WTC11 (cell line): ENCODE data around the gene EXOC4. TPM values are rescaled to one million over a fixed set of nuclear protein-coding genes. Genes with fewer than 3 reads are reported as not detected.

Source experiments
- ATAC-seq: fragments of 200-7000 bp; cut with Tn5 transposase; 2 replicates; pipeline ENCODE4 v1.10.0; 2021; ENCODE audit warnings: mild to moderate bottlenecking, moderate library complexity
- CTCF ChIA-PET: fragments of 300-600 bp; sonication (Branson Sonifier 250); formaldehyde crosslinking; loops from one replicate; lab custom pipeline; 2021; ENCODE audit warnings: antibody characterized with exemption; lab: Charles Lee
- POLR2A ChIA-PET: fragments of 350-600 bp; sonication (Branson Sonifier 250); formaldehyde crosslinking; loops from one replicate; lab custom pipeline; 2021; ENCODE audit warnings: antibody characterized with exemption; lab: Charles Lee
- DNase-seq: peaks from one replicate; pipeline ENCODE4 v3.0.0; 2021; ENCODE audit warnings: low spot score
- H3K27ac Mint-ChIP-seq: 2 replicates; pipeline ENCODE4 v1.8.0; 2021; ENCODE audit warnings: mixed read lengths
- H3K27me3 Mint-ChIP-seq: 2 replicates; pipeline ENCODE4 v1.8.0; 2021; ENCODE audit warnings: low read depth, mild to moderate bottlenecking, moderate library complexity, mixed read lengths
- H3K36me3 Mint-ChIP-seq: 2 replicates; pipeline ENCODE4 v1.8.0; 2021; ENCODE audit warnings: mixed read lengths
- H3K4me1 Mint-ChIP-seq: 2 replicates; pipeline ENCODE4 v1.8.0; 2022; ENCODE audit warnings: mixed read lengths
- H3K4me3 Mint-ChIP-seq: 2 replicates; pipeline ENCODE4 v1.8.0; 2021; ENCODE audit warnings: mild to moderate bottlenecking, moderate library complexity, mixed read lengths
- H3K9me3 Mint-ChIP-seq: 2 replicates; pipeline ENCODE4 v1.8.0; 2021; ENCODE audit warnings: mixed read lengths
- CBFB ChIP-seq: sonication (generic); formaldehyde crosslinking; IDR thresholded peaks from 2 replicates; pipeline ENCODE4 v1.8.1; 2022; ENCODE audit warnings: mild to moderate bottlenecking, low read depth, missing genetic modification reagents
- CREB1 ChIP-seq: sonication (generic); formaldehyde crosslinking; IDR thresholded peaks from 2 replicates; pipeline ENCODE4 v1.8.0; 2023; ENCODE audit warnings: mild to moderate bottlenecking, missing genetic modification reagents
- CREM ChIP-seq: sonication (generic); formaldehyde crosslinking; IDR thresholded peaks from 2 replicates; pipeline ENCODE4 v1.8.1; 2022; ENCODE audit warnings: mild to moderate bottlenecking, missing genetic modification reagents, moderate library complexity
- ELF4 ChIP-seq: sonication (generic); formaldehyde crosslinking; IDR thresholded peaks from 2 replicates; pipeline ENCODE4 v1.8.1; 2022; ENCODE audit warnings: low read depth, mild to moderate bottlenecking, moderate library complexity, missing genetic modification reagents
- NFATC4 ChIP-seq: fragments of 250-450 bp; sonication (Bioruptor Pico); IDR thresholded peaks from 2 replicates; pipeline ENCODE4 v1.9.0; 2021; ENCODE audit warnings: mild to moderate bottlenecking
- NR2C2 ChIP-seq: sonication (generic); formaldehyde crosslinking; IDR thresholded peaks from 2 replicates; pipeline ENCODE4 v1.8.0; 2022; ENCODE audit warnings: mild to moderate bottlenecking, missing genetic modification reagents
- SMAD3 ChIP-seq: sonication (generic); formaldehyde crosslinking; IDR thresholded peaks from 2 replicates; pipeline ENCODE4 v1.8.0; 2022; ENCODE audit warnings: missing genetic modification reagents, mild to moderate bottlenecking, borderline replicate concordance
- SMAD4 ChIP-seq: sonication (generic); formaldehyde crosslinking; IDR thresholded peaks from 2 replicates; pipeline ENCODE4 v1.8.0; 2022; ENCODE audit warnings: mild to moderate bottlenecking, missing genetic modification reagents
- SP1 ChIP-seq: sonication (generic); formaldehyde crosslinking; conservative IDR thresholded peaks from 2 replicates; pipeline ENCODE4 v1.8.1; 2022; ENCODE audit warnings: missing genetic modification reagents
- TEAD1 ChIP-seq: sonication (generic); formaldehyde crosslinking; IDR thresholded peaks from 2 replicates; pipeline ENCODE4 v1.8.0; 2022; ENCODE audit warnings: mild to moderate bottlenecking, missing genetic modification reagents
- TEAD4 ChIP-seq: sonication (generic); formaldehyde crosslinking; IDR thresholded peaks from 2 replicates; pipeline ENCODE4 v1.8.0; 2022; ENCODE audit warnings: mild to moderate bottlenecking, missing genetic modification reagents
- ZBTB21 ChIP-seq: sonication (generic); formaldehyde crosslinking; IDR thresholded peaks from 2 replicates; pipeline ENCODE4 v1.8.1; 2023; ENCODE audit warnings: mild to moderate bottlenecking, missing genetic modification reagents, borderline replicate concordance
- ZNF219 ChIP-seq: sonication (generic); formaldehyde crosslinking; IDR thresholded peaks from 2 replicates; pipeline ENCODE4 v1.8.0; 2023; ENCODE audit warnings: missing genetic modification reagents, mild to moderate bottlenecking, borderline replicate concordance
- total RNA-seq: library from RNA; stranded (reverse); gene quantifications from 3 replicates; pipeline ENCODE4 v1.2.3, GENCODE V29; 2021
- TF ChIP-seq, protein P1 (sequence below): sonication (generic); formaldehyde crosslinking; IDR thresholded peaks from 2 replicates; pipeline ENCODE4 v1.8.0; 2023; ENCODE audit warnings: missing genetic modification reagents, mild to moderate bottlenecking, borderline replicate concordance
- TF ChIP-seq, protein P2 (sequence below): sonication (generic); formaldehyde crosslinking; IDR thresholded peaks from 2 replicates; pipeline ENCODE4 v1.8.1; 2022; ENCODE audit warnings: mild to moderate bottlenecking, moderate library complexity, missing genetic modification reagents
- TF ChIP-seq, protein P3 (sequence below): fragments of 250-450 bp; sonication (Bioruptor Pico); IDR thresholded peaks from 2 replicates; pipeline ENCODE4 v1.9.0; 2021; ENCODE audit warnings: mild to moderate bottlenecking
- TF ChIP-seq, protein P4 (sequence below): fragments of 200-600 bp; IDR thresholded peaks from 2 replicates; pipeline ENCODE4 v1.8.0; 2022; ENCODE audit warnings: antibody characterized with exemption
- TF ChIP-seq, protein P5 (sequence below): fragments of 250-450 bp; sonication (Bioruptor Pico); IDR thresholded peaks from 2 replicates; pipeline ENCODE4 v2.1.2; 2022; ENCODE audit warnings: mild to moderate bottlenecking, moderate library complexity
- TF ChIP-seq, protein P6 (sequence below): sonication (generic); formaldehyde crosslinking; IDR thresholded peaks from 2 replicates; pipeline ENCODE4 v1.8.1; 2023; ENCODE audit warnings: mild to moderate bottlenecking, moderate library complexity, missing genetic modification reagents
- TF ChIP-seq, protein P7 (sequence below): sonication (generic); formaldehyde crosslinking; IDR thresholded peaks from 2 replicates; pipeline ENCODE4 v1.8.0; 2023; ENCODE audit warnings: missing genetic modification reagents

Gene EXOC4
- total RNA-seq, 1 experiment from 2014 or later, result 62.0 TPM

DNA sequence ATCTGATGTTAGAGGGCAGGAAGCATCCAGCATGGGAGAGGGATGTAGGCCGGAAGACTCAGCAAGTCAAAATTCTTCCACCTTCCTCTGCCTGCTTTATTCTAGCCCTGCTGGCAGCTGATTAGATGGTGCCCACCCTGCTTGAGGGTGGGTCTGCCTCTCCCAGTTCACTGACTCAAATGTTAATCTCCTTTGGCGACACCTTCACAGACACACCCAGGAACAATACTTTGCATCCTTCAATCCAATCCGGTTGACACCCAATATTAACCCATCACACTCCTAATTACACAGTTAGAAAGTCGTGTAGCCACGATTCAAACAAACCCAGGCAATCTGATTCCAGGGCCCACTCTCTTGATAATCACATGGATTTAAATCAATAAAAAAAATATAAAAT lies 440.4 kb downstream of the EXOC4 start:
- ChIA-PET CTCF (no interaction called here), POLR2A (no interaction called here)
- TF ChIP-seq CREB1 (CRISPR knock-in tag), result no peak
- TF ChIP-seq, protein P1, sequence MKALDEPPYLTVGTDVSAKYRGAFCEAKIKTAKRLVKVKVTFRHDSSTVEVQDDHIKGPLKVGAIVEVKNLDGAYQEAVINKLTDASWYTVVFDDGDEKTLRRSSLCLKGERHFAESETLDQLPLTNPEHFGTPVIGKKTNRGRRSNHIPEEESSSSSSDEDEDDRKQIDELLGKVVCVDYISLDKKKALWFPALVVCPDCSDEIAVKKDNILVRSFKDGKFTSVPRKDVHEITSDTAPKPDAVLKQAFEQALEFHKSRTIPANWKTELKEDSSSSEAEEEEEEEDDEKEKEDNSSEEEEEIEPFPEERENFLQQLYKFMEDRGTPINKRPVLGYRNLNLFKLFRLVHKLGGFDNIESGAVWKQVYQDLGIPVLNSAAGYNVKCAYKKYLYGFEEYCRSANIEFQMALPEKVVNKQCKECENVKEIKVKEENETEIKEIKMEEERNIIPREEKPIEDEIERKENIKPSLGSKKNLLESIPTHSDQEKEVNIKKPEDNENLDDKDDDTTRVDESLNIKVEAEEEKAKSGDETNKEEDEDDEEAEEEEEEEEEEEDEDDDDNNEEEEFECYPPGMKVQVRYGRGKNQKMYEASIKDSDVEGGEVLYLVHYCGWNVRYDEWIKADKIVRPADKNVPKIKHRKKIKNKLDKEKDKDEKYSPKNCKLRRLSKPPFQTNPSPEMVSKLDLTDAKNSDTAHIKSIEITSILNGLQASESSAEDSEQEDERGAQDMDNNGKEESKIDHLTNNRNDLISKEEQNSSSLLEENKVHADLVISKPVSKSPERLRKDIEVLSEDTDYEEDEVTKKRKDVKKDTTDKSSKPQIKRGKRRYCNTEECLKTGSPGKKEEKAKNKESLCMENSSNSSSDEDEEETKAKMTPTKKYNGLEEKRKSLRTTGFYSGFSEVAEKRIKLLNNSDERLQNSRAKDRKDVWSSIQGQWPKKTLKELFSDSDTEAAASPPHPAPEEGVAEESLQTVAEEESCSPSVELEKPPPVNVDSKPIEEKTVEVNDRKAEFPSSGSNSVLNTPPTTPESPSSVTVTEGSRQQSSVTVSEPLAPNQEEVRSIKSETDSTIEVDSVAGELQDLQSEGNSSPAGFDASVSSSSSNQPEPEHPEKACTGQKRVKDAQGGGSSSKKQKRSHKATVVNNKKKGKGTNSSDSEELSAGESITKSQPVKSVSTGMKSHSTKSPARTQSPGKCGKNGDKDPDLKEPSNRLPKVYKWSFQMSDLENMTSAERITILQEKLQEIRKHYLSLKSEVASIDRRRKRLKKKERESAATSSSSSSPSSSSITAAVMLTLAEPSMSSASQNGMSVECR (CRISPR knock-in tag), result no peak
- no peak for TF ChIP-seq SMAD4 (CRISPR knock-in tag)
- TF ChIP-seq ZBTB21 (CRISPR knock-in tag), result no peak
- TF ChIP-seq NFATC4, result no peak
- TF ChIP-seq ELF4 (CRISPR knock-in tag), result no peak
- TF ChIP-seq CREM (CRISPR knock-in tag), result no peak
- TF ChIP-seq SP1, result no peak
- TF ChIP-seq TEAD1, result no peak
- no peak for TF ChIP-seq NR2C2 (CRISPR knock-in tag)
- TF ChIP-seq, protein P2, sequence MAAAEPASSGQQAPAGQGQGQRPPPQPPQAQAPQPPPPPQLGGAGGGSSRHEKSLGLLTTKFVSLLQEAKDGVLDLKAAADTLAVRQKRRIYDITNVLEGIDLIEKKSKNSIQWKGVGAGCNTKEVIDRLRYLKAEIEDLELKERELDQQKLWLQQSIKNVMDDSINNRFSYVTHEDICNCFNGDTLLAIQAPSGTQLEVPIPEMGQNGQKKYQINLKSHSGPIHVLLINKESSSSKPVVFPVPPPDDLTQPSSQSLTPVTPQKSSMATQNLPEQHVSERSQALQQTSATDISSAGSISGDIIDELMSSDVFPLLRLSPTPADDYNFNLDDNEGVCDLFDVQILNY, result no peak
- TF ChIP-seq, protein P3, sequence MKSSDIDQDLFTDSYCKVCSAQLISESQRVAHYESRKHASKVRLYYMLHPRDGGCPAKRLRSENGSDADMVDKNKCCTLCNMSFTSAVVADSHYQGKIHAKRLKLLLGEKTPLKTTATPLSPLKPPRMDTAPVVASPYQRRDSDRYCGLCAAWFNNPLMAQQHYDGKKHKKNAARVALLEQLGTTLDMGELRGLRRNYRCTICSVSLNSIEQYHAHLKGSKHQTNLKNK (CRISPR knock-in tag), result no peak
- TF ChIP-seq, protein P4, sequence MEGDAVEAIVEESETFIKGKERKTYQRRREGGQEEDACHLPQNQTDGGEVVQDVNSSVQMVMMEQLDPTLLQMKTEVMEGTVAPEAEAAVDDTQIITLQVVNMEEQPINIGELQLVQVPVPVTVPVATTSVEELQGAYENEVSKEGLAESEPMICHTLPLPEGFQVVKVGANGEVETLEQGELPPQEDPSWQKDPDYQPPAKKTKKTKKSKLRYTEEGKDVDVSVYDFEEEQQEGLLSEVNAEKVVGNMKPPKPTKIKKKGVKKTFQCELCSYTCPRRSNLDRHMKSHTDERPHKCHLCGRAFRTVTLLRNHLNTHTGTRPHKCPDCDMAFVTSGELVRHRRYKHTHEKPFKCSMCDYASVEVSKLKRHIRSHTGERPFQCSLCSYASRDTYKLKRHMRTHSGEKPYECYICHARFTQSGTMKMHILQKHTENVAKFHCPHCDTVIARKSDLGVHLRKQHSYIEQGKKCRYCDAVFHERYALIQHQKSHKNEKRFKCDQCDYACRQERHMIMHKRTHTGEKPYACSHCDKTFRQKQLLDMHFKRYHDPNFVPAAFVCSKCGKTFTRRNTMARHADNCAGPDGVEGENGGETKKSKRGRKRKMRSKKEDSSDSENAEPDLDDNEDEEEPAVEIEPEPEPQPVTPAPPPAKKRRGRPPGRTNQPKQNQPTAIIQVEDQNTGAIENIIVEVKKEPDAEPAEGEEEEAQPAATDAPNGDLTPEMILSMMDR, result no peak
- TF ChIP-seq SMAD3, result no peak
- TF ChIP-seq, protein P5, sequence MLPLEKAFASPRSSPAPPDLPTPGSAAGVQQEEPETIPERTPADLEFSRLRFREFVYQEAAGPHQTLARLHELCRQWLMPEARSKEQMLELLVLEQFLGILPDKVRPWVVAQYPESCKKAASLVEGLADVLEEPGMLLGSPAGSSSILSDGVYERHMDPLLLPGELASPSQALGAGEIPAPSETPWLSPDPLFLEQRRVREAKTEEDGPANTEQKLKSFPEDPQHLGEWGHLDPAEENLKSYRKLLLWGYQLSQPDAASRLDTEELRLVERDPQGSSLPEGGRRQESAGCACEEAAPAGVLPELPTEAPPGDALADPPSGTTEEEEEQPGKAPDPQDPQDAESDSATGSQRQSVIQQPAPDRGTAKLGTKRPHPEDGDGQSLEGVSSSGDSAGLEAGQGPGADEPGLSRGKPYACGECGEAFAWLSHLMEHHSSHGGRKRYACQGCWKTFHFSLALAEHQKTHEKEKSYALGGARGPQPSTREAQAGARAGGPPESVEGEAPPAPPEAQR, result no peak
- TF ChIP-seq, protein P6, sequence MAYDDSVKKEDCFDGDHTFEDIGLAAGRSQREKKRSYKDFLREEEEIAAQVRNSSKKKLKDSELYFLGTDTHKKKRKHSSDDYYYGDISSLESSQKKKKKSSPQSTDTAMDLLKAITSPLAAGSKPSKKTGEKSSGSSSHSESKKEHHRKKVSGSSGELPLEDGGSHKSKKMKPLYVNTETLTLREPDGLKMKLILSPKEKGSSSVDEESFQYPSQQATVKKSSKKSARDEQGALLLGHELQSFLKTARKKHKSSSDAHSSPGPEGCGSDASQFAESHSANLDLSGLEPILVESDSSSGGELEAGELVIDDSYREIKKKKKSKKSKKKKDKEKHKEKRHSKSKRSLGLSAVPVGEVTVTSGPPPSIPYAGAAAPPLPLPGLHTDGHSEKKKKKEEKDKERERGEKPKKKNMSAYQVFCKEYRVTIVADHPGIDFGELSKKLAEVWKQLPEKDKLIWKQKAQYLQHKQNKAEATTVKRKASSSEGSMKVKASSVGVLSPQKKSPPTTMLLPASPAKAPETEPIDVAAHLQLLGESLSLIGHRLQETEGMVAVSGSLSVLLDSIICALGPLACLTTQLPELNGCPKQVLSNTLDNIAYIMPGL (CRISPR knock-in tag), result no peak
- no peak for TF ChIP-seq TEAD4 (CRISPR knock-in tag)
- TF ChIP-seq CBFB (CRISPR knock-in tag), result no peak
- TF ChIP-seq, protein P7, sequence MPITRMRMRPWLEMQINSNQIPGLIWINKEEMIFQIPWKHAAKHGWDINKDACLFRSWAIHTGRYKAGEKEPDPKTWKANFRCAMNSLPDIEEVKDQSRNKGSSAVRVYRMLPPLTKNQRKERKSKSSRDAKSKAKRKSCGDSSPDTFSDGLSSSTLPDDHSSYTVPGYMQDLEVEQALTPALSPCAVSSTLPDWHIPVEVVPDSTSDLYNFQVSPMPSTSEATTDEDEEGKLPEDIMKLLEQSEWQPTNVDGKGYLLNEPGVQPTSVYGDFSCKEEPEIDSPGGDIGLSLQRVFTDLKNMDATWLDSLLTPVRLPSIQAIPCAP (CRISPR knock-in tag), result no peak
- TF ChIP-seq ZNF219 (CRISPR knock-in tag), result no peak
- no peaks in the 10 kb centered on the region for H3K9me3 Mint-ChIP-seq
- ATAC-seq, result no peak
- H3K4me3 Mint-ChIP-seq, result no peak overlapping the region
- H3K4me1 Mint-ChIP-seq, result peaks cover 9% of the 10 kb centered on the region
- H3K27ac Mint-ChIP-seq, result no peak overlapping the region
- no peak for DNase-seq
- H3K27me3 Mint-ChIP-seq, result no peaks in the 10 kb centered on the region
- H3K36me3 Mint-ChIP-seq, result no peaks in the 10 kb centered on the region
